Measurements from ENCODE around the gene TRIL. TPM values are rescaled to one million over a fixed set of nuclear protein-coding genes. Genes with fewer than 3 reads are reported as not detected.

Gene TRIL
- total RNA-seq, 2 experiments from 2014 or later, result not detected

DNA sequence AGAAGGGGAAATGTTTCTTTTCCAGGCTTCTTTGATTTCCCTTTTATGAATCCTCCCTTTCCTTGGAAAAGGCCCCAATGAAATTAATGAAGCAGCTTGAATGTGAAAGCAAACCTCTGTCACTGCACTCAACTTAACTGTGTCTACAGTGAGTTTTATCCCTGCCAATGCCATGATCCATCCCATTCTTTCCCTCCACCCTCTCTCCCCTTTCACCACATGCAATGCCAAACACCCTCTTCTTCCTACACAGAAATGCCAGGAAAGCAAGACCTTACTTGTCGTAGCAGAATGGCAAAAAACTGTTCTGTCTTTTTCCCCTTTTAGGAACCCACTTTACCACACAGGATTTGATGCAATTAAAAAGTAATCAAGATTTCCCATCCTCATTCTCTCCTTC is 47.3 kb upstream of the TRIL start:
- TF ChIP-seq, protein P1, sequence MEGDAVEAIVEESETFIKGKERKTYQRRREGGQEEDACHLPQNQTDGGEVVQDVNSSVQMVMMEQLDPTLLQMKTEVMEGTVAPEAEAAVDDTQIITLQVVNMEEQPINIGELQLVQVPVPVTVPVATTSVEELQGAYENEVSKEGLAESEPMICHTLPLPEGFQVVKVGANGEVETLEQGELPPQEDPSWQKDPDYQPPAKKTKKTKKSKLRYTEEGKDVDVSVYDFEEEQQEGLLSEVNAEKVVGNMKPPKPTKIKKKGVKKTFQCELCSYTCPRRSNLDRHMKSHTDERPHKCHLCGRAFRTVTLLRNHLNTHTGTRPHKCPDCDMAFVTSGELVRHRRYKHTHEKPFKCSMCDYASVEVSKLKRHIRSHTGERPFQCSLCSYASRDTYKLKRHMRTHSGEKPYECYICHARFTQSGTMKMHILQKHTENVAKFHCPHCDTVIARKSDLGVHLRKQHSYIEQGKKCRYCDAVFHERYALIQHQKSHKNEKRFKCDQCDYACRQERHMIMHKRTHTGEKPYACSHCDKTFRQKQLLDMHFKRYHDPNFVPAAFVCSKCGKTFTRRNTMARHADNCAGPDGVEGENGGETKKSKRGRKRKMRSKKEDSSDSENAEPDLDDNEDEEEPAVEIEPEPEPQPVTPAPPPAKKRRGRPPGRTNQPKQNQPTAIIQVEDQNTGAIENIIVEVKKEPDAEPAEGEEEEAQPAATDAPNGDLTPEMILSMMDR (IDR thresholded peaks at IDR 0.05), result no peak
- ATAC-seq (ENCODE audit: poor library complexity), result no peak
- DNase-seq, result no peak

DNA sequence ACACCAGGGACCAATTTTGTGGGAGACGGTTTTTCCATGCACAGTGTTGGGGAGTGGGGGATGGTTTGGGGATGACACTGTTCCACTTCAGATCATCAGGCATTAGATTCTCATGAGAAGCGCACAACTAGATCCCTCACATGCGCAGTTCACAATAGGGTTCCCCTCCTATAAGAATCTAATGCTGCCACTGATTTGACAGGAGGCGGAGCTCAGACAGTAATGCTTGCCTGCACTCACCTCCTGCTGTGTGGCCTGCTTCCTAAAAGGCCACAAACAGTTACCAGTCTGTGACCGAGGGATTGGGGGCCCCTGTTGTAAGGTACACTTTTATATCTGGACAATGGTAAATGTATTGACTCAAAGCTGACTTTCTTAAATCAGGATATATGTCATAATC is 45.6 kb upstream of the TRIL start:
- intact Hi-C loops (cut with DNase I, micrococcal nuclease), result no loop called here
- H3K36me3 ChIP-seq (ENCODE audit: insufficient read depth, low read length), result no peaks in the 10 kb centered on the region
- H3K27ac ChIP-seq (ENCODE audit: low read depth in 1 of 2, low read length in 2 of 2), result no peak overlapping the region
- ChIA-PET CTCF (no interaction called here), POLR2A (no interaction called here)
- ATAC-seq (ENCODE audit: poor library complexity) (no peak), DNase-seq (no peak)
- Mint-ChIP-seq H3K4me1 (ENCODE audit: low read depth) (no peaks in the 10 kb centered on the region), H3K4me3 (no peak overlapping the region), H3K27me3 (no peaks in the 10 kb centered on the region), H3K36me3 (ENCODE audit: low read depth) (no peaks in the 10 kb centered on the region), H3K9me3 (no peaks in the 10 kb centered on the region), H3K27ac (no peak overlapping the region)
- H3K4me1 ChIP-seq (ENCODE audit: insufficient read depth, low read length), result no peaks in the 10 kb centered on the region
- TF ChIP-seq, protein P1 (IDR thresholded peaks at IDR 0.05), result no peak
- H3K4me3 ChIP-seq (ENCODE audit: low read length), result no peak overlapping the region
- H3K9me3 ChIP-seq (ENCODE audit: control insufficient read depth in 1 of 2, insufficient read depth in 1 of 2, low read length in 2 of 2), result peaks cover 0 to 3% of the 10 kb centered on the region in 2 experiments
- no peaks in the 10 kb centered on the region for H3K27me3 ChIP-seq (ENCODE audit: control insufficient read depth in 1 of 2, insufficient read depth in 2 of 2, low read length in 2 of 2)

More for the DNA sequence above, 47.3 kb upstream of the TRIL start:
- no peaks in the 10 kb centered on the region for H3K4me1 Mint-ChIP-seq (ENCODE audit: low read depth)
- H3K9me3 Mint-ChIP-seq, result no peaks in the 10 kb centered on the region
- Histone ChIP-seq H3K36me3 (ENCODE audit: insufficient read depth, low read length) (no peaks in the 10 kb centered on the region), H3K4me1 (ENCODE audit: insufficient read depth, low read length) (no peaks in the 10 kb centered on the region), H3K9me3 (ENCODE audit: control insufficient read depth in 1 of 2, insufficient read depth in 1 of 2, low read length in 2 of 2) (peaks cover 0 to under 1% of the 10 kb centered on the region in 2 experiments), H3K4me3 (ENCODE audit: low read length) (no peak overlapping the region), H3K27ac (ENCODE audit: low read depth in 1 of 2, low read length in 2 of 2) (no peak overlapping the region), H3K27me3 (ENCODE audit: control insufficient read depth in 1 of 2, insufficient read depth in 2 of 2, low read length in 2 of 2) (no peaks in the 10 kb centered on the region)
- no peak overlapping the region for H3K27ac Mint-ChIP-seq
- ChIA-PET CTCF (no interaction called here), POLR2A (no interaction called here)
- no peak overlapping the region for H3K4me3 Mint-ChIP-seq
- H3K36me3 Mint-ChIP-seq (ENCODE audit: low read depth), result no peaks in the 10 kb centered on the region
- no peaks in the 10 kb centered on the region for H3K27me3 Mint-ChIP-seq
- intact Hi-C loops (cut with DNase I, micrococcal nuclease), result no loop called here

DNA sequence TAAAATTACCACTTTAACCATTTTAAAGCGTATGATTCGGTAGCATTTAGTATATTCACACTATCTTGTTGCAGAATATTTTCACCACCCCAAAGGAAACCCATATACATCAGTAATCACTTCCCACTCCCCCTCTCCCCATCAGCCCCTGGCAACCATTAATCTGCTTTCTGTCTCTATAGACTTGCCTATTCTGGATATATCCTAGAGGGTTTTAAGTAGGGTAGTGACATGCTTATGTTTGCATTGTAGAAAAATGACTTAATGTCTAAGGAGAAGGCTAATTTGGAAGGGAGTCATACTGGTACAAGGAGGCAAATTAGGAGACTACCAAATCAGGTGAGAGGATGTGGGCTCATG is 42.6 kb upstream of the TRIL start:
- POLR2A ChIA-PET, result no interaction called here

More for the DNA sequence above, 42.6 kb upstream of the TRIL start:
- Mint-ChIP-seq H3K27me3 (peaks cover 8% of the 10 kb centered on the region), H3K4me1 (ENCODE audit: low read depth) (no peaks in the 10 kb centered on the region), H3K4me3 (no peak overlapping the region), H3K27ac (no peak overlapping the region), H3K9me3 (no peaks in the 10 kb centered on the region), H3K36me3 (ENCODE audit: low read depth) (no peaks in the 10 kb centered on the region)
- Histone ChIP-seq H3K9me3 (ENCODE audit: control insufficient read depth in 1 of 2, insufficient read depth in 1 of 2, low read length in 2 of 2) (peaks cover 0 to 3% of the 10 kb centered on the region in 2 experiments), H3K4me3 (ENCODE audit: low read length) (no peak overlapping the region), H3K4me1 (ENCODE audit: insufficient read depth, low read length) (no peaks in the 10 kb centered on the region), H3K27me3 (ENCODE audit: control insufficient read depth in 1 of 2, insufficient read depth in 2 of 2, low read length in 2 of 2) (no peaks in the 10 kb centered on the region), H3K36me3 (ENCODE audit: insufficient read depth, low read length) (no peaks in the 10 kb centered on the region), H3K27ac (ENCODE audit: low read depth in 1 of 2, low read length in 2 of 2) (no peak overlapping the region)
- intact Hi-C loops (cut with DNase I, micrococcal nuclease), result no loop called here
- TF ChIP-seq, protein P1 (IDR thresholded peaks at IDR 0.05), result no peak
- DNase-seq (no peak), ATAC-seq (ENCODE audit: poor library complexity) (no peak)
- CTCF ChIA-PET, result no interaction called here
